ENCODE results near the gene CCR3. TPM values are rescaled to one million over a fixed set of nuclear protein-coding genes. Genes with fewer than 3 reads are reported as not detected.

Gene CCR3
- total RNA-seq, 1 donor = not detected

DNA sequence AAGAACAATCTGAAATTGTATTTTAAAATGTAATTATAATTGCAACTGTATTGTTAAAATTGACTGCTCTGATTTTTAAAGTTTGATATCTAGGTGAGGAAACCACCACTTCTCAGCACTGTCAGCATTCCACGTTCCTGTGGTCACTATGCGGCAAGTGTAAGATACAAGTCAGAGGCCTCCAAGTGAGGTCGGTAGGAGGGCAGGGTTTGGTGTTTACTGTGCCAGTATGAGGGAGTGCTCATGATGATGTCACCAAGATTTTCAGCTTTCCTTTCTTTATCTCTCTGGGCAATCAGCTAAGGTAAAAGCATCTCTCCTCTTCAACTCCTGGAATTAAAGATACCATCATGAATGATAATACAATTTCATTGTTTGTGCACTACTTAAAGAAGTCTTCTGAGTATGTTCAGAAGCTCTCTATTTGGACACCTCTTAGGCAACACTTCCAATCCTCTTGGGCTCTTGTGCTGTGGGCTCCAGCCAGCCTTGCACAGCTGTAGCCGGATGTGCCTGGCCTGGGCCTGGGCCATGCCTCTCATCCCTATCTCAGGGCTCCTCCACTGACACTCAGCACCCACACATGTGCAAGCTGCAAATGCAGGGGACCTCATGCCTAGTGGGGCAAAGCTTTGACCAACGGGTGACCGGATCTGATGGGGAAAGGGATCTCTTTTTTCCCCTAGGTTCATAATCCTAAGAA, 42.9 kb downstream of the CCR3 start:
- TF ChIP-seq, protein P1, sequence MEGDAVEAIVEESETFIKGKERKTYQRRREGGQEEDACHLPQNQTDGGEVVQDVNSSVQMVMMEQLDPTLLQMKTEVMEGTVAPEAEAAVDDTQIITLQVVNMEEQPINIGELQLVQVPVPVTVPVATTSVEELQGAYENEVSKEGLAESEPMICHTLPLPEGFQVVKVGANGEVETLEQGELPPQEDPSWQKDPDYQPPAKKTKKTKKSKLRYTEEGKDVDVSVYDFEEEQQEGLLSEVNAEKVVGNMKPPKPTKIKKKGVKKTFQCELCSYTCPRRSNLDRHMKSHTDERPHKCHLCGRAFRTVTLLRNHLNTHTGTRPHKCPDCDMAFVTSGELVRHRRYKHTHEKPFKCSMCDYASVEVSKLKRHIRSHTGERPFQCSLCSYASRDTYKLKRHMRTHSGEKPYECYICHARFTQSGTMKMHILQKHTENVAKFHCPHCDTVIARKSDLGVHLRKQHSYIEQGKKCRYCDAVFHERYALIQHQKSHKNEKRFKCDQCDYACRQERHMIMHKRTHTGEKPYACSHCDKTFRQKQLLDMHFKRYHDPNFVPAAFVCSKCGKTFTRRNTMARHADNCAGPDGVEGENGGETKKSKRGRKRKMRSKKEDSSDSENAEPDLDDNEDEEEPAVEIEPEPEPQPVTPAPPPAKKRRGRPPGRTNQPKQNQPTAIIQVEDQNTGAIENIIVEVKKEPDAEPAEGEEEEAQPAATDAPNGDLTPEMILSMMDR (IDR thresholded peaks at IDR 0.05; ENCODE audit: insufficient read depth, low read length) = no peak
- H3K4me3 ChIP-seq (ENCODE audit: low read depth, low read length) = no peak overlapping the region
- no peak for DNase-seq (ENCODE audit: low read depth)

DNA sequence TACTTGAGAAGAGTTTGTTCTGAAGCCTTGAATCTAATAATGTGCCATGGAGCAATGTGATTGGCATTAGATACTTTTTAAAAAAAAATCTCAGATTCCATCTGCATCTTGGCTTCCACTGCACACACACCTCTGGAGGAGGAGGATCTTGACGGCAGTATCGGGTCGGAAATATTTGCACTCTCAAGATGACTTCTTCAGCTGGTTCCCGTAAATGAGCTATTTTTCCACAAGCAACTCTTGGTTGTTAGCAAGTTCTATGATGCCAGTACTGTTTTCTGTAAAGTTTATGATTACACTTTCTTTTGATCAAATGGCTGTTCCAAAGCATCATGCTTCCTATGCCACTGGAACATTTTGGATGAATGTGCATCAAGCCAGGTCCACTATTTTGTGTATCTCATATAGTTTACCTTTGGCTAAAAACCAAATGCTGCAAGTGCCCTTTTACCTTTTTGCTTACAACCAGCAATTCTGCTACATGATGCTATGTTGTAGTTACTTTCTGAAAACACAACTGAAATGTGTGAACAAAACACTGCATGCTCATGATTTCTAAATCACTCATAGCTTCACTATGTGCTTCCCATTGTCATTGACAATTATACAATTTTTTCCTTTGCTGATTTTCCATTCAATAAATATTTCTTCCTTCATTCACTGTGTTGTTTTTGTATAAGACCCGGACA, 43.8 kb downstream of the CCR3 start:
- TF ChIP-seq, protein P1 (IDR thresholded peaks at IDR 0.05; ENCODE audit: insufficient read depth, low read length) = no peak
- DNase-seq (ENCODE audit: low read depth) = no peak
- H3K4me3 ChIP-seq (ENCODE audit: low read depth, low read length) = no peak overlapping the region

DNA sequence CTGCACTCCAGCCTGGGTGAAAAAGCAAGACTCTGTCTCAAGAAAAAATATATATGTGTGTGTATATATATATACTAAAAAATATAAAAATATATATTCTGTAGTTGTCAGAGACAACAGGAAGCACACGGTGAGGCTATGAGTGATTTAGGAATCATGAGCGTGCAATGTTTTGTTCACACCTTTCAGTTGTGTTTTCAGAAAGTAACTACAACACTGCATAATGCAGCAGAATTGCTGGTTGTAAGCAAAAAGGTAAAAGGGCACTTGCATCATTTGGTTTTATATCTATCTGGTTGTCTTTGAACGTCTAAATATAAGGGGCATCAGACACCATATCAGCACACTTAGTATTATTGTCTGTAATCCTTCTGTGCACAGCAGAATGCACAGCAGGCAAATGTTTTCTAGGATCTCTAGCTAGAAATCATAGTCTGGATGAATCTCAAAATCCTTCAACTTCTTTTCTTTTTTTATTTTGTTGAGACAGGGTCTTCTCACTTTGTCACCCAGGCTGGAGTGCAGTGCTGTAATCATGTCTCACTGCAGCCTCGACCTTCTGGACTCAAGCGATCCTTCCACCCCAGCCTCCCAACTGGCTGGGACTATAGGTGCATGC, 44.8 kb downstream of the CCR3 start:
- TF ChIP-seq, protein P1 (IDR thresholded peaks at IDR 0.05; ENCODE audit: insufficient read depth, low read length) = no peak
- H3K4me3 ChIP-seq (ENCODE audit: low read depth, low read length) = no peak overlapping the region
- DNase-seq (ENCODE audit: low read depth) = no peak

DNA sequence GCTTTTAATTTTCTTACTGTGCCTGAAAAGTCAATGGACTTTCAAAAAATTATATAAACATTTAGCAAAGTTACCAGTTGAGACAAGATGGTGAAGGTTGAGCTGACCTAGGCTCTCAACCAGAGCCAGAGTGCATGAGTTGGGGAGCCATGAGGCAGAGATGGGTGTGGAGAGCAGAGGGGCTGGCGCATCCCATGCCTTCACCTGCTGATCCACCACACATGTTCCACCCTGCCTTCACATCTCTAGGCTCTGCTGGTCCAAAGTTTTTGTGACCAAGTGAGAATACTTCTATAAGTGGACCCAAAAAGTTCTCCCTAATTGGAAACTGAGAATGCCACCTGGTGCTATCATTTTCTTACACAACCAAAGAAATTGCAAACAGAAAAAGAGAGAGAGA, 47.3 kb downstream of the CCR3 start:
- DNase-seq (ENCODE audit: low read depth) = no peak
- H3K4me3 ChIP-seq (ENCODE audit: low read depth, low read length) = no peak overlapping the region
- TF ChIP-seq, protein P1 (IDR thresholded peaks at IDR 0.05; ENCODE audit: insufficient read depth, low read length) = no peak

DNA sequence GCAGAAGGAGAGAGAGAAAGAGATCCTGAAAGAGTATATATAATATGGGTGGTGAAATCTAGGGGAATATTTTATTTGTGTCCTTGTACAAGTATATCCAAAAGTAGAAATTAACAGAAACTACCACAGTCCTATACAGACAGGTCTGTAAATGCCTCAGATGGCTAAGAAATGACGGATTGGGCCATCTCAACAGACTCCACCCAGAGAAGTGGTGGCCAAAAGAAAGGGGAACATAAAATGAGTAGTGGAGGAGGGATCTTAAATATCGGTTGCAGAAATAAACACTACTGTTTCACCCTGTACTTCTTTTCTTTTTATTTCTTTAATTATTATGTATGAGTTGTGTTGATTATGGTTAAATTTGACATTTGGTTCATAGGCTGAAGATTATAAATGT, 47.7 kb downstream of the CCR3 start:
- no peak for DNase-seq (ENCODE audit: low read depth)
- no peak overlapping the region for H3K4me3 ChIP-seq (ENCODE audit: low read depth, low read length)
- TF ChIP-seq, protein P1 (IDR thresholded peaks at IDR 0.05; ENCODE audit: insufficient read depth, low read length) = no peak

DNA sequence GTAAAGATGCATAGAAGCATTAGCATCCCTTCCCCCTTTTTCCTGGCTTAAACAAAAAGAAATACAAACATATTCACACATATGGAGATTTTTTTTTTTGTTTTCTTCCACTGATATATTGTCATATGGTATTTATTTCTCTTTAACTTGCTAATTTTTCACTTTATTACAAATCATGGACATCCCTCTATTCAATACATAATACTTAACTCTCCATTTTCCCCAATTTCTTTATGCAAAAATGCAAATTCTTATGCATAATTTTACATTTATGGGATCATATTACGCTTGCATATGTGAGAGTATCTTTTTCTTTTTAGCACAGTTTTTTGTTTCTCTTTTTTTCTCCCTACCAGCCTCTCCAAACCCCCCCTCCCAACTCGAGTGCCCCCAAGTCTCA, 48.8 kb downstream of the CCR3 start:
- TF ChIP-seq, protein P1 (IDR thresholded peaks at IDR 0.05; ENCODE audit: insufficient read depth, low read length) = no peak

More for the DNA sequence above, 48.8 kb downstream of the CCR3 start:
- no peak overlapping the region for H3K4me3 ChIP-seq (ENCODE audit: low read depth, low read length)
- DNase-seq (ENCODE audit: low read depth) = no peak
